Memory B cell (primary cell): ENCODE measurements around the gene ETFRF1.

Source experiments
- ATAC-seq: fragments of 150-1000 bp; cut with Tn5 transposase; 2 replicates; pipeline ENCODE4 v1.10.0; 2021; ENCODE audit warnings: low read depth, mild to moderate bottlenecking, moderate library complexity
- DNase-seq, 2 donors: peaks; one replicate each; pipeline ENCODE4 v3.0.0; 2022; ENCODE audit warnings: low spot score in 2 of 2
- H3K27ac Mint-ChIP-seq: one replicate; pipeline ENCODE4 v1.8.0; 2022; ENCODE audit warnings: mild to moderate bottlenecking, moderate library complexity, mixed read lengths
- H3K27me3 Mint-ChIP-seq: one replicate; pipeline ENCODE4 v1.8.0; 2022; ENCODE audit warnings: mixed read lengths
- H3K36me3 Mint-ChIP-seq: one replicate; pipeline ENCODE4 v1.8.0; 2022; ENCODE audit warnings: mild to moderate bottlenecking, mixed read lengths
- H3K4me1 Mint-ChIP-seq: one replicate; pipeline ENCODE4 v1.8.0; 2022; ENCODE audit warnings: mixed read lengths
- H3K4me3 Mint-ChIP-seq: one replicate; pipeline ENCODE4 v1.8.0; 2022; ENCODE audit warnings: mild to moderate bottlenecking, moderate library complexity, mixed read lengths
- H3K9me3 Mint-ChIP-seq: one replicate; pipeline ENCODE4 v1.8.0; 2022; ENCODE audit warnings: mixed read lengths

Gene ETFRF1

DNA sequence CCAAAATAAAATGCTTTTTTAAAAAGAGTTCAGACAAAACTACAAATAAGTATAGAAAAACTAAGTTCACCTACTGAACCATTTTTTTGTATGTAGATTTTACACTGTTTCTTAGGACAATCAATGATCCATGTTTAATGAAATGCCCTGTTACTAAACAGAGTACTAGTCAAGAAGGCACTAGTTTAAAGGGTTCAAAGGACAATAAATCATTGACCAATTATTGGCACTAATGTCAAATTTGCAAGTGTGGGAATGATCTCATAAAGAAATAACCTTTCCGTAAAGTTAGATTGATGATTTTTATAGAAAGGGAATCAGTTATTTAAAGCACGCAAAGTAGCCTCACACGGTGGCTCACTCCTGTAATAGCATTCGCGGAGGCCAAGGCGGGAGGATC lies 4.2 kb upstream of the ETFRF1 start:
- H3K4me3 Mint-ChIP-seq: no peak overlapping the region
- H3K4me1 Mint-ChIP-seq: peaks cover 16% of the 10 kb centered on the region
- no peak for ATAC-seq
- H3K27ac Mint-ChIP-seq: no peak overlapping the region
- H3K9me3 Mint-ChIP-seq: no peaks in the 10 kb centered on the region
- no peak for DNase-seq
- H3K36me3 Mint-ChIP-seq: no peaks in the 10 kb centered on the region
- H3K27me3 Mint-ChIP-seq: no peaks in the 10 kb centered on the region

DNA sequence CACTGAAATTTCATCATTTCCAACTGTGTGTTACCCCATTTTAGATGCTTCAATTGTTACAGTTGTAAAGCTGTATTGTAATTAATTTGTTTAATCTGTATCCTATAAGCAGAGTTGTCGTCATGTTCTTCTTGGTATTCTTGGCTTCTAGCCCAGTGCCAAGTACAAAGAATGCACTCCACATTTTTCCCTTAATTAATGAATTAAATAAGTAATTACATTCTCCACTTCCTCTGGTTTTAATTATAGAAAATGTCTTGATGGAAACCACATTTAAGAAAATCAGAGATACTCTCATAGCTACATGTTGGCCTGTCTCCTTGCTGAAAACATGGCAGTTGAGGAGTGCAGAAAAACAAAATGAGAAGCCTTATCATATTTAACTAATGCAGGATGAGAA lies 823 bp upstream of the ETFRF1 start:
- Mint-ChIP-seq H3K4me3 (peak overlapping the region; percentile 95), H3K4me1 (peaks cover 15% of the 10 kb centered on the region), H3K27me3 (no peaks in the 10 kb centered on the region), H3K36me3 (no peaks in the 10 kb centered on the region), H3K27ac (peak overlapping the region; percentile 98), H3K9me3 (no peaks in the 10 kb centered on the region)
- ATAC-seq (no peak), DNase-seq (no peak)

GRCh38 chr12:25194722-25195055 lies 348 bp upstream of the ETFRF1 start:
- DNase-seq (no peak), ATAC-seq (no peak)
- Mint-ChIP-seq H3K27ac (peak overlapping the region; percentile 98), H3K9me3 (no peaks in the 10 kb centered on the region), H3K27me3 (no peaks in the 10 kb centered on the region), H3K4me1 (peaks cover 17% of the 10 kb centered on the region), H3K4me3 (peak overlapping the region; percentile 95), H3K36me3 (peaks cover 3% of the 10 kb centered on the region)

GRCh38 chr12:25197608-25198007 lies 2.6 kb downstream of the ETFRF1 start:
- DNase-seq: no peak
- Mint-ChIP-seq H3K27ac (peak overlapping the region; percentile 18), H3K4me1 (peaks cover 27% of the 10 kb centered on the region), H3K27me3 (no peaks in the 10 kb centered on the region), H3K4me3 (no peak overlapping the region), H3K36me3 (peaks cover 4% of the 10 kb centered on the region), H3K9me3 (no peaks in the 10 kb centered on the region)
- no peak for ATAC-seq

- H3K27ac Mint-ChIP-seq: peak overlapping the region; percentile 63
- H3K27me3 Mint-ChIP-seq: no peaks in the 10 kb centered on the region
- H3K36me3 Mint-ChIP-seq: peaks cover 6% of the 10 kb centered on the region
- H3K4me3 Mint-ChIP-seq: no peak overlapping the region
- H3K4me1 Mint-ChIP-seq: peaks cover 21% of the 10 kb centered on the region
- DNase-seq (no peak), ATAC-seq (no peak)
- H3K9me3 Mint-ChIP-seq: no peaks in the 10 kb centered on the region
These were observed 5.7 kb downstream of the ETFRF1 start for GRCh38 chr12:25200703-25201102.

DNA sequence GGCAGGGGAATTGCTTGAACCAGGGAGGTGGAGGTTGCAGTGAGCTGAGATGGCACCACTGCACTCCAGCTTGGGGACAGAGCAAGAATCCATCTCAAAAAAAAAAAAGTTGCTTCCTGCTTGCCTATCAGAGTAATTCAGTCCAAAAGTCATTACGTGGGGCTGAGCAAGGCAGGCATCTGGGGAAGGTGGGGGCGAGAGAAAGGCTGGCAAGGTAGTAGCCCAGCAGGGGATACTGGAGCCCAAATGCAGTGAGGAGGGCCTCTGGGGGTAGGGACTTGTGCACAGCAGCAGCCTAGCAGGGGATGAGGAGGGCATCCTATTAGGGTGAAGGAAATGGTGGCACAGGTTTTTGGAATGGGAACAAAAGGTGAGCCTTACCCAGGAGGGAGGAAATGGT lies 7.1 kb downstream of the ETFRF1 start:
- no peak for ATAC-seq
- Mint-ChIP-seq H3K4me1 (peaks cover 18% of the 10 kb centered on the region), H3K4me3 (no peak overlapping the region), H3K27me3 (no peaks in the 10 kb centered on the region), H3K36me3 (peaks cover 6% of the 10 kb centered on the region), H3K27ac (no peak overlapping the region), H3K9me3 (no peaks in the 10 kb centered on the region)
- no peak for DNase-seq

GRCh38 chr12:25207411-25207810 lies 12.4 kb downstream of the ETFRF1 start:
- ATAC-seq: no peak
- no peaks in the 10 kb centered on the region for H3K9me3 Mint-ChIP-seq
- H3K27ac Mint-ChIP-seq: peak overlapping the region; percentile 51
- peaks cover 1% of the 10 kb centered on the region for H3K4me1 Mint-ChIP-seq
- no peak for DNase-seq
- no peaks in the 10 kb centered on the region for H3K27me3 Mint-ChIP-seq
- no peak overlapping the region for H3K4me3 Mint-ChIP-seq
- peaks cover 5% of the 10 kb centered on the region for H3K36me3 Mint-ChIP-seq

GRCh38 chr12:25207846-25208245 lies 12.8 kb downstream of the ETFRF1 start:
- Mint-ChIP-seq H3K36me3 (peaks cover 4% of the 10 kb centered on the region), H3K27me3 (no peaks in the 10 kb centered on the region), H3K27ac (peak overlapping the region; percentile 51), H3K9me3 (no peaks in the 10 kb centered on the region), H3K4me3 (no peak overlapping the region), H3K4me1 (no peaks in the 10 kb centered on the region)
- DNase-seq (no peak), ATAC-seq (no peak)

GRCh38 chr12:25208554-25208953 lies 13.5 kb downstream of the ETFRF1 start:
- peak overlapping the region; percentile 68 for H3K27ac Mint-ChIP-seq
- no peaks in the 10 kb centered on the region for H3K4me1 Mint-ChIP-seq
- no peak overlapping the region for H3K4me3 Mint-ChIP-seq

GRCh38 chr12:25213338-25213737 lies 18.3 kb downstream of the ETFRF1 start:
- Mint-ChIP-seq H3K27ac (peak overlapping the region; percentile 42), H3K36me3 (peaks cover 4% of the 10 kb centered on the region), H3K27me3 (no peaks in the 10 kb centered on the region), H3K4me3 (no peak overlapping the region), H3K4me1 (no peaks in the 10 kb centered on the region), H3K9me3 (no peaks in the 10 kb centered on the region)
- ATAC-seq (no peak), DNase-seq (no peak)

More at GRCh38 chr12:25208554-25208953, 13.5 kb downstream of the ETFRF1 start:
- H3K27me3 Mint-ChIP-seq: no peaks in the 10 kb centered on the region
- no peak for DNase-seq
- ATAC-seq: no peak
- H3K36me3 Mint-ChIP-seq: peaks cover 4% of the 10 kb centered on the region
- H3K9me3 Mint-ChIP-seq: no peaks in the 10 kb centered on the region

- Mint-ChIP-seq H3K27ac (no peak overlapping the region), H3K4me1 (peaks cover 2% of the 10 kb centered on the region), H3K9me3 (no peaks in the 10 kb centered on the region), H3K4me3 (no peak overlapping the region), H3K27me3 (no peaks in the 10 kb centered on the region), H3K36me3 (peaks cover 26% of the 10 kb centered on the region)
- no peak for DNase-seq
- no peak for ATAC-seq
These were observed 41.2 kb downstream of the ETFRF1 start for GRCh38 chr12:25236190-25236589.

GRCh38 chr12:25236626-25237025 lies 41.6 kb downstream of the ETFRF1 start:
- no peak for ATAC-seq
- H3K27ac Mint-ChIP-seq: peak overlapping the region; percentile 74
- H3K4me1 Mint-ChIP-seq: peaks cover 2% of the 10 kb centered on the region
- no peak for DNase-seq
- no peaks in the 10 kb centered on the region for H3K27me3 Mint-ChIP-seq
- no peaks in the 10 kb centered on the region for H3K9me3 Mint-ChIP-seq
- no peak overlapping the region for H3K4me3 Mint-ChIP-seq
- peaks cover 26% of the 10 kb centered on the region for H3K36me3 Mint-ChIP-seq

DNA sequence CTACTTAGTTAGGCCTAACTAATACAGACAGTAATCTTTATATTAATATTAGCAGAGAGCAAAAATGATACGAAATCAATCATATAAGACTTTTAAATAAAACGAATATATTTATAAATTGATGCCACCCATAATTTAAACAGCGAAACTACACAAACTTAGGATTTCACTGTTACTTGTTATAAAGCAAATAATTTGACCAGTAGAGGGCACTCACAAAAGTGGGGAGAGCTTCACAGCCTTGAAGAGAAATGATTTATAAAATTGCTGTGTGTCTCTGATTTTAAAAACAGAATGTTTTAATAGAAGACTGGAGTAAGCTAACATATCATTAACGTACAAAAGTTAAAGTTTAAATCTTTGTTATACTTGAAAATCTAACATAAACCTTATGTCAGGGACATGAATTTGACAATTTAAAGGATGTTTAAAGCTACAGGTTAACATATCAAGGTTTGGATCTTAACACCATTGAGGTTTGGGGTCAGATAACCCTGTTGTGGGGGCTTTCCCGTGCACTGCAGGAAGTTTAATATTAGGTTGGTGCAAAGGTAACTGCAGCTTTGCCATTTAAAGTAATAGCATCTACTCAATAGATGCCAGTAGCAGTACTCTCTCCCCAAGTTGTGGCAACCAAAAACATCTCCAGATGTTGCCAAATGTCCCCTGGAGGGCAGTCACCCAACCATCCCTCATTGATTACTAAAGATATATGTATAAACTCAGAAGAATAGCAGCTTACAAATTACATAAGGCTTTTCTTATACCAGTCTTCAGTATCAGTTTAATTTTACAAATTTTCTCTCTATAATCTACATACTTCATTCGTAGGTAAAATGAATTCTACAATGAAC lies 46.4 kb downstream of the ETFRF1 start:
- H3K27ac Mint-ChIP-seq: peak overlapping the region; percentile 67
- ATAC-seq (peak; percentile 83), DNase-seq (peak in 1 of 2 donors; percentile 53)
- H3K4me1 Mint-ChIP-seq: peaks cover 6% of the 10 kb centered on the region
- H3K9me3 Mint-ChIP-seq: peaks cover 2% of the 10 kb centered on the region
- no peaks in the 10 kb centered on the region for H3K27me3 Mint-ChIP-seq
- H3K4me3 Mint-ChIP-seq: no peak overlapping the region
- H3K36me3 Mint-ChIP-seq: peaks cover 24% of the 10 kb centered on the region

DNA sequence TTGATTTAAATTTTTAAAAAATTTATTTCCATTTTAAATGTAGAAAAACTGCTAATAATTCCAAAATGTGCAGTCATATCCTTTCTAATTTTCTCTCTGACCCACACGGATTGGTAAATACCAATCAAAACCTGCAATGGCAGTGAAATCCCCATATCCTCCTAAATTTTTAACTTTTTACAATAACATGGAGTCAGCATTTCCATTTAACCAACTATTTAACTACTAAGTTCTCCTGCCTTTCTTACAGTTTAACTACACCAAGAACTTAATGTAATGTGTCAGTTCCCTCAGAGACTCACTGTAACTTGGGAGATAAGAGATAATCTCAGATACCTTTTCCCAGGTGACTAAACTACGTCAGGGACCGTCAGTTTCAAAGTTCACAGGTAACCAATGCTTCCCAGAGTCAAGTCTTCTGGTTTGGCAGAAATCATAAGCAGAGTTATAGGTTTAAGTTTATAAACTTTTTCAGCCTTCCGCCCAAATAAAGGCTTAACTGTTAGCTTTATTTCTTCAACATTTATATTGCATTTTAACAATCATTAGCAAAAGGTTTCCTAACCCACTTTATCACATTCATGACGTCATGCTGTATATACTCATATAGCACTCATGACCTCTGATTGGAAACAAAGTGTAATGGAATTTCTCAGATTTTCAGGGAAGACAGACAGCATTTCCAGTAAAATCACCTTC lies 48.1 kb downstream of the ETFRF1 start:
- DNase-seq (no peak), ATAC-seq (no peak)
- no peak overlapping the region for H3K4me3 Mint-ChIP-seq
- H3K27ac Mint-ChIP-seq: peak overlapping the region; percentile 89
- no peaks in the 10 kb centered on the region for H3K27me3 Mint-ChIP-seq
- H3K36me3 Mint-ChIP-seq: peaks cover 19% of the 10 kb centered on the region
- H3K4me1 Mint-ChIP-seq: peaks cover 9% of the 10 kb centered on the region
- peaks cover 2% of the 10 kb centered on the region for H3K9me3 Mint-ChIP-seq

DNA sequence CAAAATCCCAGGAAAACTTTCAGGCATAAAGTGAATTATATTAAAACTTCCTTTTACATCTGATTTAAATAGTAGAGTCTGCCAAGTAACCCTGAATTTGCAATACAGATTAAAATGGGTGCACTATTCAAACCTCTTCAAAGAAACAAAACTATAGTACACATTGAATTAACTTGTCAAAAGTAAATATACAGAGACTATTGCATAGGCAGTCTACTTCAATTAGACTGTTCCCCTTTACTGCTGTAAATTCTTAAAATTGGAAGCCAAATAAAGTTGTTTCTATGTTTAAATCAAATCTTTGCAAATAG lies 48.6 kb downstream of the ETFRF1 start:
- H3K4me1 Mint-ChIP-seq: peaks cover 9% of the 10 kb centered on the region
- H3K27ac Mint-ChIP-seq: peak overlapping the region; percentile 89
- ATAC-seq (no peak), DNase-seq (no peak)
- H3K9me3 Mint-ChIP-seq: peaks cover 2% of the 10 kb centered on the region
- no peak overlapping the region for H3K4me3 Mint-ChIP-seq
- peaks cover 19% of the 10 kb centered on the region for H3K36me3 Mint-ChIP-seq
- no peaks in the 10 kb centered on the region for H3K27me3 Mint-ChIP-seq
